HCT116 (cell line): ENCODE measurements around the gene TBC1D14. TPM values are rescaled to one million over a fixed set of nuclear protein-coding genes. Genes with fewer than 3 reads are reported as not detected.

Experiments used
- ATAC-seq: fragments of 200-7000 bp; cut with Tn5 transposase; 2 replicates; pipeline ENCODE4 v1.9.1; 2020; ENCODE audit warnings: mild to moderate bottlenecking, moderate library complexity
- BruUV-seq: library from RNA; stranded (reverse); fragments of 400-500 nt; replicated peaks from 2 replicates; lab custom pipeline; 2021; lab: Mats Ljungman, UMichigan
- CTCF ChIA-PET: fragments of 300-600 bp; sonication (Branson Sonifier 250); formaldehyde crosslinking; loops from one replicate; lab custom pipeline; 2021; ENCODE audit warnings: antibody characterized with exemption; lab: Charles Lee
- POLR2A ChIA-PET: fragments of 300-600, 350-600 bp; sonication (Branson Sonifier 250); formaldehyde crosslinking; loops from one replicate; lab custom pipeline; 2021; ENCODE audit warnings: antibody characterized with exemption; lab: Charles Lee
- RAD21 ChIA-PET, 2 experiments: fragments of 300-600 bp; sonication (Branson Sonifier 250); formaldehyde crosslinking; loops; one replicate each; lab custom pipeline; 2023; ENCODE audit warnings: low total read pairs in 2 of 2; ENCODE audit not compliant: uncharacterized antibody in 2 of 2, unreplicated experiment in 2 of 2, low non-redundant PET in 1 of 2; lab: Charles Lee
- DNase-seq: peaks from one replicate; pipeline ENCODE4 v3.0.0-alpha.2; 2010; ENCODE audit warnings: low read depth, low spot score
- H2AFZ ChIP-seq: fragments of 200-600 bp; shearing (Covaris generic), sonication (generic); 2 replicates; pipeline ENCODE4 v1.6.1; 2017; ENCODE audit warnings: low read depth, mixed run types, mixed read lengths, antibody characterized with exemption, low read length; ENCODE audit not compliant: poor library complexity, severe bottlenecking
- H3K27ac ChIP-seq: 2 replicates; pipeline ENCODE4 v1.5.1; 2012; ENCODE audit warnings: low read depth, low read length
- H3K27me3 ChIP-seq: fragments of 200-600 bp; sonication (generic); 2 replicates; pipeline ENCODE4 v1.6.1; 2016; ENCODE audit warnings: mixed run types, low read length, mixed read lengths; ENCODE audit not compliant: insufficient read depth
- H3K36me3 ChIP-seq, 2 experiments: fragments of 200-500 bp in 1 of 2; fragments of 200-600 bp in 1 of 2; sonication (Bioruptor generic) in 1 of 2; sonication (generic) in 1 of 2; 2 replicates each; pipeline versions ENCODE4 v1.5.1 to v1.6.1; 2014 to 2016; ENCODE audit warnings: low read length in 2 of 2, inconsistent platforms in 1 of 2, mixed read lengths in 1 of 2, mixed run types in 1 of 2; ENCODE audit not compliant: insufficient read depth in 2 of 2, control insufficient read depth in 1 of 2
- H3K4me1 ChIP-seq, 2 experiments: fragments of 200-600 bp in 1 of 2; sonication (generic) in 1 of 2; 2 replicates each; pipeline versions ENCODE4 v1.5.1 to v1.6.1; 2012 to 2017; ENCODE audit warnings: low read length in 2 of 2, inconsistent platforms in 1 of 2, mild to moderate bottlenecking in 1 of 2, mixed read lengths in 1 of 2, mixed run types in 1 of 2, moderate library complexity in 1 of 2; ENCODE audit not compliant: insufficient read depth in 2 of 2, control insufficient read depth in 1 of 2
- H3K4me2 ChIP-seq: fragments of 200-600 bp; sonication (generic); 2 replicates; pipeline ENCODE4 v1.6.1; 2017; ENCODE audit warnings: mixed run types, low read length, mixed read lengths
- H3K4me3 ChIP-seq, 2 experiments: fragments of 200-600 bp in 1 of 2; sonication (generic) in 1 of 2; replicated peaks in 1 of 2; 2 replicates each; pipeline ENCODE4 v1.5.1; 2011 to 2016; ENCODE audit warnings: low read length in 2 of 2, control low read depth in 1 of 2, low read depth in 1 of 2, mild to moderate bottlenecking in 1 of 2, mixed read lengths in 1 of 2, mixed run types in 1 of 2
- H3K79me2 ChIP-seq: fragments of 200-600 bp; sonication (generic); 2 replicates; pipeline ENCODE4 v1.6.1; 2017; ENCODE audit warnings: mild to moderate bottlenecking, mixed run types, low read length, moderate library complexity, mixed read lengths; ENCODE audit not compliant: insufficient read depth
- H3K9ac ChIP-seq: fragments of 200-600 bp; sonication (generic); 2 replicates; pipeline ENCODE4 v1.6.1; 2016; ENCODE audit warnings: low read length, mixed read lengths
- H3K9me2 ChIP-seq: fragments of 200-600 bp; sonication (generic), shearing (Covaris generic); 2 replicates; pipeline ENCODE4 v1.6.1; 2017; ENCODE audit warnings: mixed run types, mild to moderate bottlenecking, moderate library complexity; ENCODE audit not compliant: insufficient read depth
- H3K9me3 ChIP-seq, 2 experiments: fragments of 200-500 bp in 1 of 2; fragments of 200-600 bp in 1 of 2; sonication (Bioruptor generic) in 1 of 2; sonication (generic) in 1 of 2; 2 replicates each; pipeline ENCODE4 v1.6.1; 2014 to 2017; ENCODE audit warnings: low read length in 2 of 2, mixed read lengths in 2 of 2, inconsistent platforms in 1 of 2, low read depth in 1 of 2, mild to moderate bottlenecking in 1 of 2, mixed run types in 1 of 2, moderate library complexity in 1 of 2; ENCODE audit not compliant: control insufficient read depth in 1 of 2, insufficient read depth in 1 of 2
- H4K20me1 ChIP-seq: fragments of 200-600 bp; sonication (generic), shearing (Covaris generic); 2 replicates; pipeline ENCODE4 v1.6.1; 2017; ENCODE audit warnings: mixed run types, mild to moderate bottlenecking, moderate library complexity; ENCODE audit not compliant: insufficient read depth
- EZH2 ChIP-seq: fragments of 200-600 bp; sonication (generic); IDR thresholded peaks from 2 replicates; pipeline ENCODE4 v1.6.1; 2017; ENCODE audit warnings: antibody characterized with exemption, mixed run types
- EZH2phosphoT487 ChIP-seq: fragments of 200-600 bp; IDR thresholded peaks from 2 replicates; pipeline ENCODE4 v1.6.1; 2018; ENCODE audit warnings: antibody characterized with exemption, borderline replicate concordance
- JUND ChIP-seq: IDR thresholded peaks from 2 replicates; pipeline ENCODE4 v1.6.1; 2012
- POLR2A ChIP-seq: IDR thresholded peaks from 2 replicates; pipeline ENCODE4 v1.7.0; 2011; ENCODE audit warnings: borderline replicate concordance; ENCODE audit not compliant: insufficient read depth, insufficient read length; ENCODE audit errors: extremely low read depth
- SP1 ChIP-seq: IDR thresholded peaks from 2 replicates; pipeline ENCODE4 v1.6.1; 2012; ENCODE audit warnings: low read depth
- ZBTB33 ChIP-seq: IDR thresholded peaks from 2 replicates; pipeline ENCODE4 v1.6.1; 2011; ENCODE audit warnings: mild to moderate bottlenecking, low read length, moderate library complexity; ENCODE audit not compliant: insufficient replicate concordance; ENCODE audit errors: extremely low read depth
- ZFX ChIP-seq: fragments of 450-650 bp; IDR thresholded peaks from 2 replicates; pipeline ENCODE4 v1.6.1; 2017
- ZNF274 ChIP-seq: fragments of 200-500 bp; sonication (Bioruptor generic); IDR thresholded peaks from 2 replicates; pipeline ENCODE4 v1.6.1; 2014; ENCODE audit warnings: mild to moderate bottlenecking, low read depth, low read length, inconsistent platforms
- intact Hi-C: fragments of 100-400 bp; cut with micrococcal nuclease; formaldehyde crosslinking; loops from 2 replicates; pipeline ENCODE4 v1.10.0; 2022
- total RNA-seq: library from RNA; stranded (reverse); gene quantifications from one replicate; pipeline ENCODE4 v1.2.1, GENCODE V29; 2021; ENCODE audit not compliant: unreplicated experiment

Gene TBC1D14
- total RNA-seq, 1 experiment from 2014 or later = 62.9 TPM

GRCh38 chr4:6888506-6889071, 21.0 kb upstream of the TBC1D14 start:
- TF ChIP-seq ZNF274 (no peak), POLR2A (no peak), EZH2 (no peak), ZFX (no peak), JUND (no peak), SP1 (no peak)
- no TSS peak for BruUV-seq
- intact Hi-C loops = no loop called here

GRCh38 chr4:6889101-6889735, 20.4 kb upstream of the TBC1D14 start:
- POLR2A ChIA-PET = no interaction called here
- Histone ChIP-seq H3K36me3 (no peaks in the 10 kb centered on the region), H2AFZ (no peak overlapping the region), H3K9ac (no peak overlapping the region), H4K20me1 (no peaks in the 10 kb centered on the region), H3K9me2 (no peaks in the 10 kb centered on the region), H3K9me3 (peaks cover 0 to 4% of the 10 kb centered on the region in 2 experiments; a peak in 2 of 4 replicates), H3K79me2 (no peaks in the 10 kb centered on the region), H3K4me2 (no peak overlapping the region), H3K4me3 (no peak overlapping the region), H3K27ac (no peak overlapping the region), H3K4me1 (no peaks in the 10 kb centered on the region), H3K27me3 (no peaks in the 10 kb centered on the region)
- ATAC-seq (no peak), DNase-seq (no peak)
- CTCF ChIA-PET = no interaction called here
- intact Hi-C loops = no loop called here
- BruUV-seq = no TSS peak
- RAD21 ChIA-PET = no interaction called here
- TF ChIP-seq ZBTB33 (no peak), POLR2A (no peak), EZH2phosphoT487 (no peak)

More at GRCh38 chr4:6888506-6889071, 21.0 kb upstream of the TBC1D14 start:
- RAD21 ChIA-PET = no interaction called here
- CTCF ChIA-PET = no interaction called here
- Histone ChIP-seq H3K4me1 (no peaks in the 10 kb centered on the region), H3K4me2 (no peak overlapping the region), H3K27me3 (no peaks in the 10 kb centered on the region), H3K9ac (no peak overlapping the region), H2AFZ (no peak overlapping the region), H4K20me1 (no peaks in the 10 kb centered on the region), H3K36me3 (no peaks in the 10 kb centered on the region), H3K9me2 (no peaks in the 10 kb centered on the region), H3K9me3 (peaks cover 0 to 4% of the 10 kb centered on the region in 2 experiments; a peak in 2 of 4 replicates), H3K27ac (no peak overlapping the region), H3K4me3 (no peak overlapping the region), H3K79me2 (no peaks in the 10 kb centered on the region)
- POLR2A ChIA-PET = no interaction called here
- no peak for DNase-seq
- ATAC-seq = no peak
